Neural cell (in vitro differentiated cells): ENCODE data around the gene SLC39A7. TPM values are rescaled to one million over a fixed set of nuclear protein-coding genes. Genes with fewer than 3 reads are reported as not detected.

Experiments
- H2AFZ ChIP-seq: fragments of 200-600, 300-800 bp; sonication (generic), shearing (Covaris generic); 2 replicates; pipeline ENCODE4 v1.6.0; 2014; ENCODE audit warnings: low read depth, mild to moderate bottlenecking, antibody characterized with exemption, low read length, moderate library complexity
- H3F3A ChIP-seq: fragments of 200-600 bp; shearing (Covaris generic); 2 replicates; pipeline ENCODE4 v1.6.1; 2016; ENCODE audit warnings: mild to moderate bottlenecking, moderate library complexity, mixed read lengths, antibody characterized with exemption, low read length; ENCODE audit not compliant: insufficient read depth, poor library complexity, severe bottlenecking
- H3K27ac ChIP-seq: fragments of 200-600, 300-800 bp; sonication (generic), shearing (Covaris generic); 2 replicates; pipeline ENCODE4 v1.5.1; 2014; ENCODE audit warnings: mild to moderate bottlenecking, low read length, moderate library complexity
- H3K27me3 ChIP-seq: fragments of 300-800, 200-600 bp; sonication (generic), shearing (Covaris generic); 2 replicates; pipeline ENCODE4 v1.6.0; 2014; ENCODE audit warnings: mild to moderate bottlenecking, low read depth, low read length, moderate library complexity; ENCODE audit not compliant: insufficient read depth
- H3K36me3 ChIP-seq: fragments of 300-800, 200-600 bp; sonication (generic), shearing (Covaris generic); 2 replicates; pipeline ENCODE4 v1.5.1; 2014; ENCODE audit warnings: mild to moderate bottlenecking, antibody characterized with exemption, low read length, moderate library complexity; ENCODE audit not compliant: insufficient read depth
- H3K4me2 ChIP-seq: fragments of 300-800, 200-600 bp; sonication (generic), shearing (Covaris generic); 2 replicates; pipeline ENCODE4 v1.6.0; 2014; ENCODE audit warnings: mild to moderate bottlenecking, low read length
- H3K4me3 ChIP-seq: fragments of 300-800, 200-600 bp; sonication (generic), shearing (Covaris generic); 2 replicates; pipeline ENCODE4 v1.5.1; 2014; ENCODE audit warnings: mild to moderate bottlenecking, low read length, moderate library complexity
- H3K79me2 ChIP-seq: fragments of 200-600 bp; shearing (Covaris generic); replicated peaks from 2 replicates; pipeline ENCODE4 v1.6.0; 2014; ENCODE audit warnings: mild to moderate bottlenecking, low read length, moderate library complexity; ENCODE audit not compliant: insufficient read depth
- H3K9ac ChIP-seq: fragments of 300-800, 200-600 bp; sonication (generic), shearing (Covaris generic); 2 replicates; pipeline ENCODE4 v1.6.1; 2016; ENCODE audit warnings: mild to moderate bottlenecking, low read length, mixed read lengths
- H3K9me2 ChIP-seq: fragments of 200-600 bp; shearing (Covaris generic); 2 replicates; pipeline ENCODE4 v1.6.1; 2016; ENCODE audit warnings: mild to moderate bottlenecking, low read length, mixed read lengths; ENCODE audit not compliant: insufficient read depth
- H3K9me3 ChIP-seq: fragments of 200-600, 300-800 bp; sonication (generic), shearing (Covaris generic); 2 replicates; pipeline ENCODE4 v1.6.1; 2016; ENCODE audit warnings: mild to moderate bottlenecking, mixed run types, low read length, moderate library complexity, mixed read lengths
- H4K20me1 ChIP-seq: fragments of 200-600 bp; shearing (Covaris generic); 2 replicates; pipeline ENCODE4 v1.6.1; 2016; ENCODE audit warnings: mild to moderate bottlenecking, mixed run types; ENCODE audit not compliant: insufficient read depth
- CTCF ChIP-seq: fragments of 450-650 bp; IDR thresholded peaks from 2 replicates; pipeline ENCODE4 v1.5.1; 2014; ENCODE audit warnings: antibody characterized with exemption, mild to moderate bottlenecking, moderate library complexity; ENCODE audit not compliant: poor library complexity, severe bottlenecking
- EP300 ChIP-seq: fragments of 450-650 bp; conservative IDR thresholded peaks from 2 replicates; pipeline ENCODE4 v1.6.1; 2014; ENCODE audit warnings: antibody characterized with exemption, mild to moderate bottlenecking, moderate library complexity; ENCODE audit not compliant: poor library complexity, severe bottlenecking
- EZH2 ChIP-seq: fragments of 200-600, 300-800 bp; shearing (Covaris generic), sonication (generic); IDR thresholded peaks from 2 replicates; pipeline ENCODE4 v1.6.1; 2014; ENCODE audit warnings: antibody characterized with exemption, low read length, borderline replicate concordance, mild to moderate bottlenecking; ENCODE audit not compliant: insufficient read depth, poor library complexity, severe bottlenecking
- MXI1 ChIP-seq: fragments of 450-650 bp; conservative IDR thresholded peaks from 2 replicates; pipeline ENCODE4 v1.6.1; 2014; ENCODE audit warnings: antibody characterized with exemption, mild to moderate bottlenecking; ENCODE audit not compliant: poor library complexity, severe bottlenecking
- POLR2AphosphoS5 ChIP-seq: IDR thresholded peaks from 2 replicates; pipeline ENCODE4 v1.6.1; 2012
- RAD21 ChIP-seq: fragments of 450-650 bp; conservative IDR thresholded peaks from 2 replicates; pipeline ENCODE4 v1.6.1; 2014; ENCODE audit warnings: antibody characterized with exemption, mild to moderate bottlenecking, moderate library complexity
- REST ChIP-seq: IDR thresholded peaks from 2 replicates; pipeline ENCODE4 v1.6.1; 2012; ENCODE audit warnings: borderline replicate concordance
- SMC3 ChIP-seq: fragments of 450-650 bp; conservative IDR thresholded peaks from 2 replicates; pipeline ENCODE4 v1.6.1; 2014; ENCODE audit warnings: antibody characterized with exemption, mild to moderate bottlenecking, moderate library complexity; ENCODE audit not compliant: poor library complexity
- TAF1 ChIP-seq: IDR thresholded peaks from 2 replicates; pipeline ENCODE4 v1.6.1; 2012; ENCODE audit warnings: low read depth
- polyA plus RNA-seq: library from polyadenylated mRNA; depleted of rRNA; stranded (reverse); fragments of >200 nt; gene quantifications from 2 replicates; pipeline ENCODE4 v1.2.3, GENCODE V29; 2014

The SLC39A7 gene
- polyA plus RNA-seq, 1 donor from 2014 or later, result 99.8 TPM

DNA sequence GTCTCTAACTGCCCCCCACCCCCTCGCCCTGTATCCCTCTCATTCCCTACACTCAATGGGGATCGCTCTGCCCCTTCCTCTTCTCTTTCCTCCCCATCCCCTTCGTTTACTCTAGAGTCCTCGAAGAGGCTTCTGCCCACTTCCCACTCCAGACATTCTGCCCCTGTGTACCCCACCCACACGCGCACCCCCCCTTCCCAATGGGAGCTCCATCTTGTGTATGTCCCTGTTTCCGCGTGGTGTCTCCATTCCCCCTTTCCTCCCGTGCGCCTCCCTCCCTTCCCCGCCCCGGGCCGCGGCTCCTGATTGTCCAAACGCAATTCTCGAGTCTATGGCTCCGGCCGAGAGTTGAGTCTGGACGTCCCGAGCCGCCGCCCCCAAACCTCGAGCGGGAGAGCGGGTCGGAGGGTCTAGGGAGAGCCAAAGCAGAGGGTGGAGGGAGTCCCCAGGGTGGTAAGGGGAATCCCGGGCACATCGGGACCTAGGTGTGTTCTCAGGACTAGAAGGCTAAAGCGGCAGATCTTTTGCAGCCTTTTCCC lies 7.0 kb downstream of the SLC39A7 start:
- peaks cover 29% of the 10 kb centered on the region for H3K79me2 ChIP-seq
- H3K9ac ChIP-seq, result peak overlapping the region; percentile 99
- no peaks in the 10 kb centered on the region for H3K27me3 ChIP-seq
- H3K4me3 ChIP-seq, result peak overlapping the region; percentile 94
- H2AFZ ChIP-seq, result peak overlapping the region; percentile 88
- H3K27ac ChIP-seq, result peak overlapping the region; percentile 96
- H3K4me2 ChIP-seq, result peak overlapping the region; percentile 98
- no peak for TF ChIP-seq CTCF
- TF ChIP-seq SMC3, result no peak
- no peak for TF ChIP-seq EP300
- no peak for TF ChIP-seq TAF1
- TF ChIP-seq MXI1, result no peak
- TF ChIP-seq EZH2, result no peak
- TF ChIP-seq POLR2AphosphoS5, result no peak
- no peak for TF ChIP-seq RAD21
- no peak for TF ChIP-seq REST
- peaks cover 12% of the 10 kb centered on the region for H3K36me3 ChIP-seq
- no peaks in the 10 kb centered on the region for H3F3A ChIP-seq
- no peaks in the 10 kb centered on the region for H3K9me3 ChIP-seq
- no peaks in the 10 kb centered on the region for H4K20me1 ChIP-seq
- H3K9me2 ChIP-seq, result no peaks in the 10 kb centered on the region

- Histone ChIP-seq H3K4me3 (peak within 1 kb of the TSS; percentile 94), H3K9me2 (no peaks in the 10 kb centered on the region), H3K4me2 (peak within 1 kb of the TSS; percentile 98), H3K27ac (peak within 1 kb of the TSS; percentile 96), H3F3A (no peaks in the 10 kb centered on the region), H3K79me2 (peaks cover 29% of the 10 kb centered on the region), H3K9me3 (no peaks in the 10 kb centered on the region), H4K20me1 (no peaks in the 10 kb centered on the region), H3K9ac (peak within 1 kb of the TSS; percentile 99), H2AFZ (peak within 1 kb of the TSS; percentile 88), H3K36me3 (peaks cover 11% of the 10 kb centered on the region), H3K27me3 (peaks cover 3% of the 10 kb centered on the region)
- no peak for TF ChIP-seq RAD21
- TF ChIP-seq EP300, result peak; percentile 86
- TF ChIP-seq MXI1, result peak; percentile 85
- peak; percentile 11 for TF ChIP-seq CTCF
- peak; percentile 100 for TF ChIP-seq POLR2AphosphoS5
- TF ChIP-seq REST, result peak; percentile 67
- TF ChIP-seq TAF1, result peak; percentile 87
- TF ChIP-seq SMC3, result no peak
- no peak for TF ChIP-seq EZH2
Observed at GRCh38 chr6:33208091-33208967, 7.7 kb downstream of the SLC39A7 start, which contains the start of gene RING1. Gene RING1 (plus strand): TSS chr6:33208500. CDS start chr6:33208823, 323 bp downstream.
